Fibroblast of lung (primary cell): Measurements from ENCODE around the gene NOP9.

Experiments
- CTCF ChIP-seq, 2 donors: IDR thresholded peaks in 1 of 2; conservative IDR thresholded peaks in 1 of 2; 1 replicate in 1 of 2; 2 replicates in 1 of 2; pipeline ENCODE4 v1.5.1; 2011 to 2012; ENCODE audit warnings: low read length in 2 of 2, control low read depth in 1 of 2, inconsistent platforms in 1 of 2, low read depth in 1 of 2, mild to moderate bottlenecking in 1 of 2
- EZH2 ChIP-seq: IDR thresholded peaks from 2 replicates; pipeline ENCODE4 v1.5.1; 2012; ENCODE audit warnings: low read length, control low read depth, mild to moderate bottlenecking; ENCODE audit errors: missing control alignments

GRCh38 chr14:24327303-24327702 lies 27.7 kb downstream of the NOP9 start:
- TF ChIP-seq CTCF (conservative IDR thresholded peaks at IDR 0.05 in 1 of 2, IDR thresholded peaks at IDR 0.05 in 1 of 2; ENCODE audit: low read depth in 1 of 2, low read length in 2 of 2) = no peak
- TF ChIP-seq EZH2 = no peak
